ENCODE data around the gene DYNLT2.

GRCh38 chr6:169724494-169725124 is 26.8 kb downstream of the DYNLT2 start, which contains the start of gene PHF10:
- TF ChIP-seq POLR2A (IDR thresholded peaks at IDR 0.05) (no peak), CTCF (IDR thresholded peaks at IDR 0.05) (no peak), POLR2AphosphoS5 (IDR thresholded peaks at IDR 0.05) (no peak)
